Measurements from ENCODE around the gene ARHGAP32. TPM values are rescaled to one million over a fixed set of nuclear protein-coding genes. Genes with fewer than 3 reads are reported as not detected.

ARHGAP32 gene
- polyA plus RNA-seq, 1 donor from 2014 or later = 12.0 TPM

DNA sequence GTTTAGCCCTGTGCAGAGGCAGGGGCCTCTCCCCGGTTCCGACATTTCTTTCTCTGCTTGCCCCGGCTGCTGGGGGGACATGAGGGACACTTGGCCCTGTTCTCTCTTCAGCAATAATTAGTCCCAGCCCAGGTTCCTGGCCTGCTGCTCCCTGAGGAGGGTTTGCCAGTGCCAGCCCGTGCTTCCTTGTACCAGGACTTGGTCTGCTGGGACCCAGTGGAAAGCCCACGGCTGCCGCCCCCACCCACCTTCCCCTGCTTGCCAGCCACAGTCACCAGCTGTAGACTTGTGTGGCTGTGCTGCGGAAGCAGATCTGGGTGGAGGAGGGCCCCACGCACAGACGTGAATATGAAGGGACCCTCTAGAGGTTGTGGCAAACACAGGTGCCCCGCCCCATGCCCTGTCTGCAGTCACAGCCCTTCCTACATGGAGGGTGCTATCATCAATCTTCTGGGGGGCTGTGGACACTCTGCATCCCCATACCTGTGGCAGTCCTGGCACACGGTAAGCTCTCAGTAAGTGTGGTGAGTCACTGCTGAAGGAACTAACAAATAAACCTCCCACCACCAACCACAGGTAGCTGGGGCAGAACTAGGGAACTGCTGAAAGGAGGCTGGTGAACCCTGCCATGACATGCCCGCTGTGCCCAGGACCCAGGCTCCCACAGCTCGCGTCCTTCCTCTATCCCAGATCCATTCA is 250.4 kb downstream of the ARHGAP32 start:
- Histone ChIP-seq H3K27me3 (ENCODE audit: insufficient read depth, low read depth, low read length) (no peaks in the 10 kb centered on the region), H3F3A (ENCODE audit: insufficient read depth, low read length, poor library complexity, severe bottlenecking) (no peaks in the 10 kb centered on the region), H3K27ac (ENCODE audit: low read length) (no peak overlapping the region), H3K4me3 (ENCODE audit: low read length) (no peak overlapping the region), H2AFZ (ENCODE audit: low read depth, low read length) (no peak overlapping the region), H3K79me2 (replicated peaks; ENCODE audit: insufficient read depth, low read length) (no peaks in the 10 kb centered on the region), H3K9me3 (ENCODE audit: low read length) (no peaks in the 10 kb centered on the region), H3K36me3 (ENCODE audit: insufficient read depth, low read length) (no peaks in the 10 kb centered on the region), H3K9me2 (ENCODE audit: insufficient read depth, low read length) (no peaks in the 10 kb centered on the region), H3K9ac (ENCODE audit: low read length) (no peak overlapping the region), H4K20me1 (ENCODE audit: insufficient read depth) (no peaks in the 10 kb centered on the region), H3K4me2 (ENCODE audit: low read length) (no peak overlapping the region)
- TF ChIP-seq RAD21 (conservative IDR thresholded peaks at IDR 0.05) (no peak), MXI1 (conservative IDR thresholded peaks at IDR 0.05; ENCODE audit: poor library complexity, severe bottlenecking) (no peak), SMC3 (conservative IDR thresholded peaks at IDR 0.05; ENCODE audit: poor library complexity) (no peak), POLR2AphosphoS5 (IDR thresholded peaks at IDR 0.05) (no peak), TAF1 (IDR thresholded peaks at IDR 0.05; ENCODE audit: low read depth) (no peak), EZH2 (IDR thresholded peaks at IDR 0.05; ENCODE audit: borderline replicate concordance, insufficient read depth, low read length, poor library complexity, severe bottlenecking) (no peak), EP300 (conservative IDR thresholded peaks at IDR 0.05; ENCODE audit: poor library complexity, severe bottlenecking) (no peak)
- TF ChIP-seq, protein P1, sequence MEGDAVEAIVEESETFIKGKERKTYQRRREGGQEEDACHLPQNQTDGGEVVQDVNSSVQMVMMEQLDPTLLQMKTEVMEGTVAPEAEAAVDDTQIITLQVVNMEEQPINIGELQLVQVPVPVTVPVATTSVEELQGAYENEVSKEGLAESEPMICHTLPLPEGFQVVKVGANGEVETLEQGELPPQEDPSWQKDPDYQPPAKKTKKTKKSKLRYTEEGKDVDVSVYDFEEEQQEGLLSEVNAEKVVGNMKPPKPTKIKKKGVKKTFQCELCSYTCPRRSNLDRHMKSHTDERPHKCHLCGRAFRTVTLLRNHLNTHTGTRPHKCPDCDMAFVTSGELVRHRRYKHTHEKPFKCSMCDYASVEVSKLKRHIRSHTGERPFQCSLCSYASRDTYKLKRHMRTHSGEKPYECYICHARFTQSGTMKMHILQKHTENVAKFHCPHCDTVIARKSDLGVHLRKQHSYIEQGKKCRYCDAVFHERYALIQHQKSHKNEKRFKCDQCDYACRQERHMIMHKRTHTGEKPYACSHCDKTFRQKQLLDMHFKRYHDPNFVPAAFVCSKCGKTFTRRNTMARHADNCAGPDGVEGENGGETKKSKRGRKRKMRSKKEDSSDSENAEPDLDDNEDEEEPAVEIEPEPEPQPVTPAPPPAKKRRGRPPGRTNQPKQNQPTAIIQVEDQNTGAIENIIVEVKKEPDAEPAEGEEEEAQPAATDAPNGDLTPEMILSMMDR (IDR thresholded peaks at IDR 0.05; ENCODE audit: poor library complexity, severe bottlenecking) = no peak
- TF ChIP-seq, protein P2, sequence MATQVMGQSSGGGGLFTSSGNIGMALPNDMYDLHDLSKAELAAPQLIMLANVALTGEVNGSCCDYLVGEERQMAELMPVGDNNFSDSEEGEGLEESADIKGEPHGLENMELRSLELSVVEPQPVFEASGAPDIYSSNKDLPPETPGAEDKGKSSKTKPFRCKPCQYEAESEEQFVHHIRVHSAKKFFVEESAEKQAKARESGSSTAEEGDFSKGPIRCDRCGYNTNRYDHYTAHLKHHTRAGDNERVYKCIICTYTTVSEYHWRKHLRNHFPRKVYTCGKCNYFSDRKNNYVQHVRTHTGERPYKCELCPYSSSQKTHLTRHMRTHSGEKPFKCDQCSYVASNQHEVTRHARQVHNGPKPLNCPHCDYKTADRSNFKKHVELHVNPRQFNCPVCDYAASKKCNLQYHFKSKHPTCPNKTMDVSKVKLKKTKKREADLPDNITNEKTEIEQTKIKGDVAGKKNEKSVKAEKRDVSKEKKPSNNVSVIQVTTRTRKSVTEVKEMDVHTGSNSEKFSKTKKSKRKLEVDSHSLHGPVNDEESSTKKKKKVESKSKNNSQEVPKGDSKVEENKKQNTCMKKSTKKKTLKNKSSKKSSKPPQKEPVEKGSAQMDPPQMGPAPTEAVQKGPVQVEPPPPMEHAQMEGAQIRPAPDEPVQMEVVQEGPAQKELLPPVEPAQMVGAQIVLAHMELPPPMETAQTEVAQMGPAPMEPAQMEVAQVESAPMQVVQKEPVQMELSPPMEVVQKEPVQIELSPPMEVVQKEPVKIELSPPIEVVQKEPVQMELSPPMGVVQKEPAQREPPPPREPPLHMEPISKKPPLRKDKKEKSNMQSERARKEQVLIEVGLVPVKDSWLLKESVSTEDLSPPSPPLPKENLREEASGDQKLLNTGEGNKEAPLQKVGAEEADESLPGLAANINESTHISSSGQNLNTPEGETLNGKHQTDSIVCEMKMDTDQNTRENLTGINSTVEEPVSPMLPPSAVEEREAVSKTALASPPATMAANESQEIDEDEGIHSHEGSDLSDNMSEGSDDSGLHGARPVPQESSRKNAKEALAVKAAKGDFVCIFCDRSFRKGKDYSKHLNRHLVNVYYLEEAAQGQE (IDR thresholded peaks at IDR 0.05; ENCODE audit: borderline replicate concordance) = no peak

DNA sequence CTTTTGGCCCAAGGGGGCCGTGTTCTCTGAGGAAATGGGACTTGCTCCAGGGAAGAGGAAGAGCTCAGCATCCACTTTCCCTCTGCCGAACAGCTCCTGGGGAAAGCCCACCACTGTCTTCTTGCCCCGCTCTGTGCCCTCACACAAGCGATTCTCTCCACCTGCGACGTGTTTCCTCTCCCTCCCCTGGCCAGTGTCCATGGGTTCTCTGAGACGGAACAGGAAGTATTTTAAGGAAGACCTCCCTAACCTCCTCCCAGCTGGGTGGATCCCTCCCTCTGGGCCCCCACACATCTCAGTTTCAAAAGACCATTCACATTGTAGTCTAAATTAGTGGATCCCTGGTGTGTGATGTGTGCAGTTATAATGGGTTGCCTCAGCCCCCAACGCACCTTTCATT is 251.0 kb downstream of the ARHGAP32 start:
- no peaks in the 10 kb centered on the region for H3F3A ChIP-seq (ENCODE audit: insufficient read depth, low read length, poor library complexity, severe bottlenecking)
- H3K4me2 ChIP-seq (ENCODE audit: low read length) = no peak overlapping the region
- H3K4me3 ChIP-seq (ENCODE audit: low read length) = no peak overlapping the region
- no peaks in the 10 kb centered on the region for H4K20me1 ChIP-seq (ENCODE audit: insufficient read depth)
- no peaks in the 10 kb centered on the region for H3K27me3 ChIP-seq (ENCODE audit: insufficient read depth, low read depth, low read length)
- no peak overlapping the region for H2AFZ ChIP-seq (ENCODE audit: low read depth, low read length)
- no peaks in the 10 kb centered on the region for H3K79me2 ChIP-seq (replicated peaks; ENCODE audit: insufficient read depth, low read length)
- no peak overlapping the region for H3K9ac ChIP-seq (ENCODE audit: low read length)
- no peaks in the 10 kb centered on the region for H3K36me3 ChIP-seq (ENCODE audit: insufficient read depth, low read length)
- no peaks in the 10 kb centered on the region for H3K9me3 ChIP-seq (ENCODE audit: low read length)
- no peak overlapping the region for H3K27ac ChIP-seq (ENCODE audit: low read length)
- H3K9me2 ChIP-seq (ENCODE audit: insufficient read depth, low read length) = no peaks in the 10 kb centered on the region
- TF ChIP-seq EZH2 (IDR thresholded peaks at IDR 0.05; ENCODE audit: borderline replicate concordance, insufficient read depth, low read length, poor library complexity, severe bottlenecking) (no peak), POLR2AphosphoS5 (IDR thresholded peaks at IDR 0.05) (no peak), MXI1 (conservative IDR thresholded peaks at IDR 0.05; ENCODE audit: poor library complexity, severe bottlenecking) (no peak), TAF1 (IDR thresholded peaks at IDR 0.05; ENCODE audit: low read depth) (no peak), SMC3 (conservative IDR thresholded peaks at IDR 0.05; ENCODE audit: poor library complexity) (no peak), RAD21 (conservative IDR thresholded peaks at IDR 0.05) (no peak), EP300 (conservative IDR thresholded peaks at IDR 0.05; ENCODE audit: poor library complexity, severe bottlenecking) (no peak)
- TF ChIP-seq, protein P2 (IDR thresholded peaks at IDR 0.05; ENCODE audit: borderline replicate concordance) = no peak
- TF ChIP-seq, protein P1 (IDR thresholded peaks at IDR 0.05; ENCODE audit: poor library complexity, severe bottlenecking) = no peak
